Right cardiac atrium (tissue), 5 donors: ENCODE results near the gene PDZRN3. TPM values are rescaled to one million over a fixed set of nuclear protein-coding genes. Genes with fewer than 3 reads are reported as not detected.
A peak's percentile ranks its signal among the peaks of the same experiment; 100 is the strongest.

Source experiments
- ATAC-seq, 2 donors: fragments of 200-7000 bp; cut with Tn5 transposase; one replicate each; pipeline versions ENCODE4 v1.8.0 to v1.9.1; 2020; ENCODE audit warnings: moderate library complexity in 2 of 2, mild to moderate bottlenecking in 1 of 2
- DNase-seq, 3 donors: peaks; one replicate each; pipeline ENCODE4 v3.0.0-alpha.2; 2020
- H3K27ac ChIP-seq: one replicate; pipeline ENCODE4 v1.5.1; 2013; ENCODE audit warnings: mild to moderate bottlenecking, low read length, control low read depth, moderate library complexity
- H3K27me3 ChIP-seq: one replicate; pipeline ENCODE4 v1.6.1; 2013; ENCODE audit not compliant: control insufficient read depth, insufficient read depth
- H3K4me1 ChIP-seq: one replicate; pipeline ENCODE4 v1.6.1; 2013; ENCODE audit warnings: low read length; ENCODE audit not compliant: control insufficient read depth, insufficient read depth
- H3K4me3 ChIP-seq: one replicate; pipeline ENCODE4 v1.5.1; 2013; ENCODE audit warnings: low read length, control low read depth
- H3K9me3 ChIP-seq: one replicate; pipeline ENCODE4 v1.6.1; 2013; ENCODE audit warnings: low read length; ENCODE audit not compliant: control insufficient read depth
- WGBS: extraction: QIAGEN DNeasy Blood & Tissue Kit; methylation state at CpG from one replicate; pipeline ENCODE4 v1.1.7; 2013; 5-methylcytosine and 5-hydroxymethylcytosine counted together
- intact Hi-C, 4 donors: fragments of 100-400 bp; cut with DNase I; formaldehyde crosslinking; loops; one replicate each; pipeline versions ENCODE4 v1.11.0 to v1.14.0; 2022 to 2023
- polyA plus RNA-seq: library from polyadenylated mRNA; stranded (reverse); fragments of 200-250 nt; gene quantifications from one replicate; pipeline ENCODE4 v1.2.3, GENCODE V29; 2013
- total RNA-seq, 4 donors: library from RNA; stranded (reverse); fragmentation: NEBNext Ultra II Directional; extraction: Animal tissue kit (Norgen Biotek cat#: 25700); gene quantifications; one replicate each; pipeline ENCODE4 v1.2.1, GENCODE V29; 2021
- donor health status: healthy with polysubstance abuse.
- donor health status: DM: no; HTN: yes; CAD: no.
- donor health status: DM: no; HTN: no; CAD: no.
- donor health status: DM: no; HTN: yes; CAD: no; lungs with severe emphysema.
- donor health status: DM: yes; HTN: yes; CAD: no.

The PDZRN3 gene
- total and polyA plus RNA-seq, 5 donors = 49.8 to 96.5 (median 70.1) TPM

DNA sequence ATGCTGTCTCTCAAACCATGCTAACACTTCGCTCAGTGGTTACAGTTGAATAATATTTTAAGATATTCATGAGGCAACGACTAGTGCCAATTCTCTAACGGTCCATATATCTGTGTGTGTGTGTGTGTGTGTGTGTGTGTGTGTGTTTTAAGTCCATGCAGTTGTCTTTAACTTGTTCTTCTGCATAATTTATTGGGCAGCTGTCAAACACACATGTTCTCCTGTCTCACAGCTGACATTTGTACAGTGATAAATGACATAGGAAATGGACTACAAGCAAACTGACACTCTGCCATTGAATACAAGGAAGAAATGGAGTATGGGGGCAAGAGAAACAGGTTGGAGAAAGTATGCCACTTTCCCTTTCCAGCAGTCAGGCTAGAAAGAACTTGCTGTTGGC lies 172.0 kb downstream of the PDZRN3 start:
- intact Hi-C loops = loop anchor here in 1 of 4 donors (5.0 kb wide), 1 partner anchor 50 kb away; no protein-coding TSS in a partner anchor
- H3K9me3 ChIP-seq = no peaks in the 10 kb centered on the region
- ATAC-seq (no peak), DNase-seq (no peak)
- no peak overlapping the region for H3K27ac ChIP-seq
- no peaks in the 10 kb centered on the region for H3K27me3 ChIP-seq
- no peak overlapping the region for H3K4me3 ChIP-seq
- H3K4me1 ChIP-seq = no peaks in the 10 kb centered on the region
- WGBS = 74% methylated on average over 3 of the region's 3 CpGs

GRCh38 chr3:73451301-73451944 lies 173.3 kb downstream of the PDZRN3 start:
- no peak for ATAC-seq
- no peak overlapping the region for H3K4me3 ChIP-seq

DNA sequence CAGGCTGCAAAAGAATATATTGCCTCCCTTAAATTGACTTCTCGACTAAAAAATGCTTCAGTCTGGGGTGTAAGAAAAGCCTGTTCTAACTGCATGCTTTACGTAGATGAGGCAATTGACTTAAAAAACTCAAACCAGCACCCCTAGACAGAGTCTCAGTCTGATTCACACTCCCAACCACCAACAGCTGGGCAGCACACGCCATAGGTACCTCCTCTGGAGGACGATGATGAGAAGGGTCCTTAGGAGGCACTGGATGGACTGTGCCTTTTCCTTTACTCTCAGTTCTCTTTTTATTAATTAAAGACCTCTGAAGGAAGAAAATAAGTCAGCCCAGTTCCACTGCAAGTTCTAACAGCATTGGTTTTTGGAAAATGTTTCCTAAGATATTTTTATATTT lies 175.0 kb downstream of the PDZRN3 start:
- intact Hi-C loops = loop anchor here in 1 of 4 donors (5.0 kb wide), 1 partner anchor 53 kb away; no protein-coding TSS in a partner anchor
- Histone ChIP-seq H3K27ac (no peak overlapping the region), H3K9me3 (no peaks in the 10 kb centered on the region), H3K4me1 (no peaks in the 10 kb centered on the region), H3K27me3 (no peaks in the 10 kb centered on the region), H3K4me3 (no peak overlapping the region)
- 69% methylated on average over 4 of the region's 4 CpGs for WGBS
- no peak for ATAC-seq
- DNase-seq = no peak

More at GRCh38 chr3:73451301-73451944, 173.3 kb downstream of the PDZRN3 start:
- no peaks in the 10 kb centered on the region for H3K9me3 ChIP-seq
- intact Hi-C loops = loop anchor here in 1 of 4 donors (5.0 kb wide), 1 partner anchor 51 kb away; no protein-coding TSS in a partner anchor
- DNase-seq = no peak
- WGBS = 47% methylated on average over 3 of the region's 3 CpGs
- no peaks in the 10 kb centered on the region for H3K27me3 ChIP-seq
- no peaks in the 10 kb centered on the region for H3K4me1 ChIP-seq
- H3K27ac ChIP-seq = no peak overlapping the region

- H3K27ac ChIP-seq = no peak overlapping the region
- 77% methylated on average over 4 of the region's 4 CpGs for WGBS
- no peaks in the 10 kb centered on the region for H3K9me3 ChIP-seq
- intact Hi-C loops = no loop called here
- no peaks in the 10 kb centered on the region for H3K4me1 ChIP-seq
- ATAC-seq = no peak
- H3K27me3 ChIP-seq = no peaks in the 10 kb centered on the region
- no peak for DNase-seq
- H3K4me3 ChIP-seq = no peak overlapping the region
Measured at GRCh38 chr3:73448761-73449301, 175.9 kb downstream of the PDZRN3 start.

DNA sequence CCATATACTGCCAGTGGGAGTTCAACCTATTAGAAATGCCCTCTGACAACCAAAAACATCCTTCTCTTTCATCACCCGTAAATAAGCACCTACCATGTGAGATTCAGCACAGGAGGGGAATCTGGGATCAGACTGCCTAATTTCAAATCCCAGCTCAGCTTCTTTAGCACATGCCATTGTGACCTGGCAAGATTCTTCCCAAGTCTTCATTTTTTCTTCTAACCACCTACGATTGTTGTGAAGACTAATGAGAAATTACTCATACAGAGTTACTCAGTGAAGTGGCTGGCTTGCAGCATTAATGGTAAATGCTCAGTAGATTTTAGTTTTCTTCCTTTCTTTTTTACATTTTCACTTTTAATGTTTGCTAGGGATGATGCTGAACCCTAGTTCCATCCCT lies 176.7 kb downstream of the PDZRN3 start:
- 90% methylated on average over 2 of the region's 2 CpGs for WGBS
- intact Hi-C loops = no loop called here
- DNase-seq = no peak
- ATAC-seq = no peak
- no peak overlapping the region for H3K4me3 ChIP-seq
- H3K27me3 ChIP-seq = no peaks in the 10 kb centered on the region
- no peaks in the 10 kb centered on the region for H3K4me1 ChIP-seq
- H3K9me3 ChIP-seq = no peaks in the 10 kb centered on the region
- H3K27ac ChIP-seq = no peak overlapping the region

- H3K4me1 ChIP-seq = no peaks in the 10 kb centered on the region
- no peak overlapping the region for H3K27ac ChIP-seq
- ATAC-seq = peak in 1 of 2 donors; percentile 22
- no peaks in the 10 kb centered on the region for H3K9me3 ChIP-seq
- DNase-seq = no peak
- no peaks in the 10 kb centered on the region for H3K27me3 ChIP-seq
- 40% methylated on average over 6 of the region's 6 CpGs for WGBS
- intact Hi-C loops = no loop called here
- no peak overlapping the region for H3K4me3 ChIP-seq
Measured at GRCh38 chr3:73447111-73447510, 177.6 kb downstream of the PDZRN3 start.

- no peak overlapping the region for H3K27ac ChIP-seq
- no peaks in the 10 kb centered on the region for H3K4me1 ChIP-seq
- H3K27me3 ChIP-seq = no peaks in the 10 kb centered on the region
- intact Hi-C loops = no loop called here
- H3K4me3 ChIP-seq = no peak overlapping the region
- WGBS = 46% methylated on average over 10 of the region's 10 CpGs
- DNase-seq = no peak
- no peaks in the 10 kb centered on the region for H3K9me3 ChIP-seq
- peak; percentile 31 to 59 for ATAC-seq
Measured at GRCh38 chr3:73446467-73447110, 178.2 kb downstream of the PDZRN3 start.

DNA sequence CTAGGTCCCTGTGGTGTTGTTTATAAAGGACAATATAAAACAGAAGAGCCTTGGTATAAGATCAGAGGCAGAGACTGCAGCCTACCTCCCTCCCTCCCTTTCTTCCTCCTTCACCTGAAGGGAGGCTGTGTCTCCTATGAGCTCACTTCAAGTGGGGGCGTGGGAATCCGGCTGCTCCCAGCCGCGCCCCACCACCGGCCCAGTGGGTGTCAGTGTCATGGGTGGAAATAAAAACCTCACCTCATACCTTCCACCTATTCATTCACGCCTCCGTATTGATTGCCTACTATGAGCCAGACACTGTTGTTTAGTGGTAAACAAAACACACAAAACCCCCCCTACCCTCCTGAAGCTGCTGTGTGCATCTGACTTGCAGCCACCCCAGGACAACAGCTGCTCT lies 181.9 kb downstream of the PDZRN3 start:
- H3K4me1 ChIP-seq = peaks cover 4% of the 10 kb centered on the region
- 97% methylated on average over 7 of the region's 7 CpGs for WGBS

GRCh38 chr3:73442152-73442551 lies 182.6 kb downstream of the PDZRN3 start:
- 85% methylated on average over 6 of the region's 6 CpGs for WGBS
- H3K9me3 ChIP-seq = no peaks in the 10 kb centered on the region
- ATAC-seq (no peak), DNase-seq (no peak)
- H3K4me3 ChIP-seq = no peak overlapping the region
- H3K27ac ChIP-seq = no peak overlapping the region
- peaks cover 4% of the 10 kb centered on the region for H3K4me1 ChIP-seq
- no peaks in the 10 kb centered on the region for H3K27me3 ChIP-seq
- intact Hi-C loops = no loop called here

More for the DNA sequence above, 181.9 kb downstream of the PDZRN3 start:
- intact Hi-C loops = no loop called here
- Histone ChIP-seq H3K27me3 (no peaks in the 10 kb centered on the region), H3K27ac (no peak overlapping the region), H3K4me3 (no peak overlapping the region), H3K9me3 (no peaks in the 10 kb centered on the region)
- no peak for DNase-seq
- ATAC-seq = no peak

- H3K27ac ChIP-seq = no peak overlapping the region
- H3K27me3 ChIP-seq = no peaks in the 10 kb centered on the region
- DNase-seq (no peak), ATAC-seq (no peak)
- intact Hi-C loops = loop anchor here in 1 of 4 donors (10.0 kb wide), 1 partner anchor 333 kb away; no protein-coding TSS in a partner anchor
- WGBS = 37% methylated on average over 3 of the region's 3 CpGs
- no peaks in the 10 kb centered on the region for H3K9me3 ChIP-seq
- peaks cover 4% of the 10 kb centered on the region for H3K4me1 ChIP-seq
- H3K4me3 ChIP-seq = no peak overlapping the region
Measured at GRCh38 chr3:73437828-73438227, 186.9 kb downstream of the PDZRN3 start.

DNA sequence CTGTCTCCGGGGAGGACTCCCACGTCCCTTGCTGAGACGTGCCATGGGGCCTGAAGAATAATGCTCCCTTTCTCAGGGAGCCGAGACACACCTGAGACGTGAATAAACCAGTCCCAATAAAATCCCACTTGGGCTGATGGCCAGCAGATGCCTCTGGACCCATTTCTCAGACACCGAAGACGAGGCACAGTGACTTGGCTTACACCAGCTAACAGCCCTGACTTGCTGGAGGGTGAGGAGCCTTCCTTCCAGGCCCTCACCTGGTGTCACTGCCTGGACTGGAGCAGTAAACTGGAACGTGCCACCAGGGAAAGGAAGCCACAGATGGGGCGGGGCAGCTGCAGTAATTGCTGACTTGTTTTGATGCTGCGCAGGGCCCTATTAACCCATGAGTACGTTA lies 189.7 kb downstream of the PDZRN3 start:
- Histone ChIP-seq H3K4me3 (no peak overlapping the region), H3K27ac (no peak overlapping the region), H3K27me3 (no peaks in the 10 kb centered on the region), H3K4me1 (peaks cover 4% of the 10 kb centered on the region), H3K9me3 (no peaks in the 10 kb centered on the region)
- DNase-seq (no peak), ATAC-seq (no peak)
- WGBS = 79% methylated on average over 11 of the region's 11 CpGs
- intact Hi-C loops = loop anchor here in 1 of 4 donors (10.0 kb wide), 1 partner anchor 330 kb away; no protein-coding TSS in a partner anchor
